Trophoblast cell (in vitro differentiated cells and primary cell): ENCODE data around the gene C14orf93.

Source experiments
- DNase-seq, 2 donors: peaks; one replicate each; pipeline ENCODE4 v3.0.0-alpha.2; 2016
- H2AFZ ChIP-seq: 2 replicates; pipeline ENCODE4 v1.6.1; 2013; ENCODE audit warnings: low read length, moderate library complexity, mild to moderate bottlenecking; ENCODE audit not compliant: insufficient read depth, poor library complexity
- H2AK5ac ChIP-seq: 2 replicates; pipeline ENCODE4 v1.6.1; 2013; ENCODE audit warnings: mild to moderate bottlenecking, low read length
- H2BK120ac ChIP-seq: 2 replicates; pipeline ENCODE4 v1.6.1; 2013; ENCODE audit warnings: low read length, mild to moderate bottlenecking, moderate library complexity; ENCODE audit not compliant: insufficient read depth, poor library complexity
- H2BK12ac ChIP-seq: 2 replicates; pipeline ENCODE4 v1.6.1; 2013; ENCODE audit warnings: mild to moderate bottlenecking, low read length, moderate library complexity
- H2BK5ac ChIP-seq: 2 replicates; pipeline ENCODE4 v1.6.1; 2013; ENCODE audit warnings: low read length, low read depth, moderate library complexity, mild to moderate bottlenecking; ENCODE audit not compliant: poor library complexity
- H3K14ac ChIP-seq: 2 replicates; pipeline ENCODE4 v1.6.1; 2013; ENCODE audit warnings: mild to moderate bottlenecking, low read length
- H3K18ac ChIP-seq: 2 replicates; pipeline ENCODE4 v1.6.1; 2013; ENCODE audit warnings: mild to moderate bottlenecking, low read length
- H3K23ac ChIP-seq: 2 replicates; pipeline ENCODE4 v1.6.1; 2013; ENCODE audit warnings: low read length
- H3K27ac ChIP-seq: 2 replicates; pipeline ENCODE4 v1.5.1; 2013; ENCODE audit warnings: low read depth, mild to moderate bottlenecking, inconsistent platforms, low read length, moderate library complexity
- H3K27me3 ChIP-seq: 2 replicates; pipeline ENCODE4 v1.6.1; 2013; ENCODE audit warnings: inconsistent platforms, mild to moderate bottlenecking, low read length, moderate library complexity; ENCODE audit not compliant: insufficient read depth
- H3K36me3 ChIP-seq, 2 experiments: 1 replicate in 1 of 2; 2 replicates in 1 of 2; pipeline ENCODE4 v1.6.1; 2013; ENCODE audit warnings: low read length in 2 of 2, mild to moderate bottlenecking in 2 of 2, moderate library complexity in 1 of 2; ENCODE audit not compliant: insufficient read depth in 2 of 2, control insufficient read depth in 1 of 2
- H3K4ac ChIP-seq: 2 replicates; pipeline ENCODE4 v1.6.1; 2013; ENCODE audit warnings: low read depth, mild to moderate bottlenecking, low read length, moderate library complexity
- H3K4me1 ChIP-seq, 2 experiments: 1 replicate in 1 of 2; 2 replicates in 1 of 2; pipeline ENCODE4 v1.6.1; 2013; ENCODE audit warnings: low read length in 2 of 2, mild to moderate bottlenecking in 2 of 2, moderate library complexity in 1 of 2; ENCODE audit not compliant: insufficient read depth in 2 of 2, control insufficient read depth in 1 of 2
- H3K4me2 ChIP-seq: 2 replicates; pipeline ENCODE4 v1.6.1; 2013; ENCODE audit warnings: inconsistent platforms, mild to moderate bottlenecking, low read length, moderate library complexity
- H3K4me3 ChIP-seq: 2 replicates; pipeline ENCODE4 v1.5.1; 2013; ENCODE audit warnings: mild to moderate bottlenecking, low read depth, low read length, inconsistent platforms
- H3K79me1 ChIP-seq: one replicate; pipeline ENCODE4 v1.6.1; 2013; ENCODE audit warnings: low read length
- H3K79me2 ChIP-seq: 2 replicates; pipeline ENCODE4 v1.6.1; 2013; ENCODE audit warnings: low read length, mild to moderate bottlenecking; ENCODE audit not compliant: control insufficient read depth, insufficient read depth, poor library complexity
- H3K9ac ChIP-seq: 2 replicates; pipeline ENCODE4 v1.6.1; 2013; ENCODE audit warnings: mild to moderate bottlenecking, low read length
- H3K9me3 ChIP-seq: 2 replicates; pipeline ENCODE4 v1.6.1; 2013; ENCODE audit warnings: low read depth, mild to moderate bottlenecking, control low read depth, inconsistent platforms, low read length; ENCODE audit not compliant: insufficient read depth
- H4K12ac ChIP-seq: 2 replicates; pipeline ENCODE4 v1.6.1; 2013; ENCODE audit warnings: low read depth, mild to moderate bottlenecking, low read length, moderate library complexity
- H4K8ac ChIP-seq: 2 replicates; pipeline ENCODE4 v1.6.1; 2013; ENCODE audit warnings: low read depth, mild to moderate bottlenecking, low read length, moderate library complexity
- H4K91ac ChIP-seq: one replicate; pipeline ENCODE4 v1.6.1; 2013; ENCODE audit warnings: low read depth, mild to moderate bottlenecking, low read length, moderate library complexity
- WGBS: extraction: QIAGEN DNeasy Blood & Tissue Kit; methylation state at CpG from one replicate; pipeline ENCODE4 v1.1.7; 2013; ENCODE audit warnings: missing lambda C conversion rate; ENCODE audit not compliant: insufficient read length, insufficient coverage; ENCODE audit errors: extremely low coverage; 5-methylcytosine and 5-hydroxymethylcytosine counted together

C14orf93 gene

DNA sequence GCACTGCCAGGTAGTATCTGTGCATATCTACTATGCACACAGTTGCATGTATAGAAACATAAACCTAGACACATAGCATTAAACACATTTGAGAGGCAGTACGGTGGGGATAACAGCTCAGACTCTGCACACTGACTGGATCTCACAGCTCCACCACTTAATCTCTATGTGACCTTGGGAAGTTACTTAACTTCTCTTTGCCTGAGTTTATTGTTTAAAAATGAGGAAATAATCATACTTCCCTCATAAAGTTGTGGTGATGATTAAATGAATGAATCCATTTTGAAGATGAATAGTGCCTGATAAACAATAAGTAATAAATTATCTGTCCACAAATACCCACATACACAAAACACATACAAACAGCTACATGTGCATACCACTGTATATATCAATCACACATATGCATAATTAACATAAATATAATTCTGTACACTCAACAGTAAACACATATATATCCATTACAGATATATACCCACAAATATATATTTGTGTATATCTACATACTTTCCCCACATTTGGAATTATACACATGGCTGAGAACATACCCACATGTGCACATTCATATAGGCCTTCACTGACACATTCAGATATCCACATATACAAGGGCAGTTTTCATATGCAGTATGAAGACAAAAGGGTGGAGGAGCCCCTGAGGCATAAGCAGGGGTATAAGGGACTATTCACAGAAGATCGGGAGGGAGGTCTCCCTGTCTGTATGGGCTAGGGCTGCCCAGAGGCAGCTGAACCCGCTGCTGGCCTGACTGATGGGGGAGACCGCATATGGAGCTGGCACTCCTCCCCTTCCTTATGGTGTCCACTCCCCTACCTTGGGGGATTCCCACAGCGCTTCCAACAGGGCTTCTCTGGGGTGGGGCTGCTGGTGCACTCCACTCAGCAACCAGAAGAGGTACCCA lies 41.5 kb upstream of the C14orf93 start:
- DNase-seq = no peak
- WGBS = no CpG with 5 or more reads among the region's 5 CpGs

DNA sequence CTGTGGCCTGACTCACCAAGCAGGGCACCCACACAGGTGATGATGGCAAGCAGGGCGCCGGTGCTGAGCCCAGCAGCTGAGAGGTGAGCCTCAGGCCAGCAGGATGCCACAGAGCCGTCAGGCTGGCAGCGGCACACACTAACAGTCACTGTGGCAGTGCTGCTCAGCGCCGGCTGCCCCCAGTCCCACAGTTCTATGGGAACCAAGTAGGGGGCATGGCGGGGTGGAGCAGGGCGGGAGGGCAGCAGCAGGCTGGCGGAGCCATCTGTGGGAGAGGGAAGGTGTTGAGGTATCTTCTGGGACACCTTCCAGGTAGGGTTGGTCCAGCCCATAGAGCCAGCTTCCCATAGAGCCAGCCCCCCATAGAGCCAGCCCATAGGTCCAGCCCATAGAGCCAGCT lies 39.1 kb upstream of the C14orf93 start:
- Histone ChIP-seq H2BK5ac (no peak overlapping the region), H3K18ac (no peak overlapping the region), H3K9ac (no peak overlapping the region), H3K9me3 (peaks cover 1% of the 10 kb centered on the region), H3K4me3 (no peak overlapping the region), H2AK5ac (no peak overlapping the region), H3K27me3 (no peaks in the 10 kb centered on the region), H3K4me1 (no peaks in the 10 kb centered on the region), H3K4ac (no peak overlapping the region), H3K36me3 (peaks cover 50 to 65% of the 10 kb centered on the region in 2 experiments), H4K12ac (no peak overlapping the region), H2BK120ac (no peak overlapping the region), H2AFZ (no peak overlapping the region), H3K79me2 (no peaks in the 10 kb centered on the region), H3K23ac (no peak overlapping the region), H3K79me1 (no peaks in the 10 kb centered on the region), H3K14ac (no peak overlapping the region), H4K8ac (no peak overlapping the region), H2BK12ac (no peak overlapping the region), H3K4me2 (no peak overlapping the region), H4K91ac (no peak overlapping the region), H3K27ac (no peak overlapping the region)
- no CpG with 5 or more reads among the region's 9 CpGs for WGBS
- no peak for DNase-seq

More for the DNA sequence above, 41.5 kb upstream of the C14orf93 start:
- peaks cover 3 to 10% of the 10 kb centered on the region in 2 experiments for H3K4me1 ChIP-seq
- no peak overlapping the region for H3K27ac ChIP-seq
- no peaks in the 10 kb centered on the region for H3K79me2 ChIP-seq
- H3K18ac ChIP-seq = no peak overlapping the region
- no peak overlapping the region for H3K4me2 ChIP-seq
- H2AK5ac ChIP-seq = no peak overlapping the region
- H3K4ac ChIP-seq = no peak overlapping the region
- no peak overlapping the region for H2BK5ac ChIP-seq
- no peak overlapping the region for H4K91ac ChIP-seq
- no peak overlapping the region for H3K23ac ChIP-seq
- H2BK12ac ChIP-seq = no peak overlapping the region
- H3K9me3 ChIP-seq = peaks cover 3% of the 10 kb centered on the region
- no peak overlapping the region for H4K12ac ChIP-seq
- no peaks in the 10 kb centered on the region for H3K27me3 ChIP-seq
- H3K14ac ChIP-seq = no peak overlapping the region
- H3K4me3 ChIP-seq = no peak overlapping the region
- no peak overlapping the region for H2AFZ ChIP-seq
- peaks cover 61 to 78% of the 10 kb centered on the region in 2 experiments for H3K36me3 ChIP-seq
- H2BK120ac ChIP-seq = no peak overlapping the region
- no peak overlapping the region for H3K9ac ChIP-seq
- H3K79me1 ChIP-seq = no peaks in the 10 kb centered on the region
- no peak overlapping the region for H4K8ac ChIP-seq

DNA sequence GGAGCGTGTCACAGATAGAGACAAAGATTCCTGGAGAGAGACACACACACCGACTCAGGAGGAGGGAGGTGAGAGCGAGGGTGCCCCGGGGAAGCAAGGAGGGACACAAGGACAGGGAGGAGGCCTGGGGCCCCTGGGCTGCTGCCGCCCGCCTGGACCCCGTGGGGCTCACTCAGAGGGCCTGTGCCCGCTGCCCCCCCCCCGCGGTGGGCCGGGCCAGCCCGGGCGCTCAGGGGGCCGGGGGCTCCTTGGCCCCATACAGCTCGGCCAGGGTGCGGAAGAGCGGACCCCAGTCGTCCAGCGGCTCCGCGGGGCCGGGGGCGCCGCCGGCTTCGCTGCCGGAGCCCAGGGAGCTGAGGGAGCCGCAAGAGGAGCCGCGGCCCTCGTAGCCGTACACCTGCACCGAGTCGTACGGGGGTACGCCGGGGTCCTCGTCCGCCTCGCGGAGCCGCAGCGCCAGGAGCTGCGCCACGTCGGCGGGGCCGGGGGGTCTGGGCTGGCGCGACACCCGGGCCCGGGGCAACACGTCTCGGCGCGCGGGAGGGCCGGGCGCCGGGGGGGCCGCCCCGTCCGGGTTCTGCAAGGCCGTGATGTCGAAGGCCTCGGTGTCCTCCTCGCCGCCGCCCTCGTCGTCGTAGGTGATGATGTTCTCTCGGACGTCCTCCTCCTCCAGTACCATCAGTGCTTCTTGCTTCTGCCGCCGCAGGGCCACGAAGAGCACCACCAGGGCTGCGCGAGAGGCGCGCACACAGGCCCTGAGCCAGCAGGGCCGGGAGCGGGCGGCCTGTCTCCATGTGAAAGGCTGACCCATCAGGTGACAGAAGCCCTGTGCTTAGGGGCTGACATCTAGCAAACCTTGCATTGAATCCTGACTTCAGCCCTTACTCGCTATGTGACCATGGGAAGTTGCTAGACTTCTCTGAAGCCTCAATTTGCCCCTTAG lies 38.1 kb upstream of the C14orf93 start:
- Histone ChIP-seq H3K18ac (no peak overlapping the region), H3K4ac (no peak overlapping the region), H3K9me3 (no peaks in the 10 kb centered on the region), H3K14ac (no peak overlapping the region), H4K8ac (no peak overlapping the region), H3K79me2 (no peaks in the 10 kb centered on the region), H3K27me3 (no peaks in the 10 kb centered on the region), H2AK5ac (no peak overlapping the region), H3K4me3 (no peak overlapping the region), H2BK5ac (no peak overlapping the region), H3K79me1 (no peaks in the 10 kb centered on the region), H4K12ac (no peak overlapping the region), H2AFZ (no peak overlapping the region), H3K4me1 (no peaks in the 10 kb centered on the region), H3K4me2 (no peak overlapping the region), H3K23ac (no peak overlapping the region), H2BK120ac (no peak overlapping the region), H3K36me3 (peaks cover 41 to 55% of the 10 kb centered on the region in 2 experiments), H3K9ac (no peak overlapping the region), H2BK12ac (no peak overlapping the region), H3K27ac (no peak overlapping the region), H4K91ac (no peak overlapping the region)
- no CpG with 5 or more reads among the region's 85 CpGs for WGBS
- DNase-seq = no peak

DNA sequence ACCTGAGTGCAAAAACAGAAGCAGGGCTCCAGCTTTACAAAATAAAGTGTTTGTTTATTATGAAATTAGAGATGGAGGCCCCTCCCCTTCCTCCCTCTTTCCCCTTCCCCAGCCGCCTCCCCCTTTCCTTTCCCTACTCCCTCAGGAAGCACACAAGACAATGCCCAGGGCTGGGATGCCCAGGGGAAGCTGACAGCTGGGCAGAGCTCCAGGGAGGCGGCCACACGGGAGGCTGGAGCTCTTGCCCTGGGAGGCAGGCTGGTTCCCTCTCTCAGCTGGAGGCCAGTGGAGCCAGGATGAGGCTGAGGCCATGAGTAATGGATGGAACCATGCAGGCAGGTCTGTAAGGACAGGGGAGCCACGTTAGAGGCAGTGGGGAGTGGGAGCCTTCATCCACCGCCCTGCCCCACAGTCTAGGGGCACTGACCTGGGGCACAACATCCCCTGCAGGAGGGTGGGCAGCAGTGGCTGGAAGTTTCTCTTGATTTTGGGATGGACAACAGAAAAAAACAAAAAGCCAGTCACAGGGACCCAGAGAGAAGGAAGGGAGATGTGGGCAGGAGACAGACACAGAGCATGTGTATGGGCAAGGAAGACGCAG lies 37.2 kb upstream of the C14orf93 start:
- Histone ChIP-seq H4K12ac (no peak overlapping the region), H3K27me3 (no peaks in the 10 kb centered on the region), H2BK120ac (no peak overlapping the region), H3K4me3 (no peak overlapping the region), H4K8ac (no peak overlapping the region), H3K79me1 (no peaks in the 10 kb centered on the region), H2AFZ (no peak overlapping the region), H3K27ac (no peak overlapping the region), H3K79me2 (no peaks in the 10 kb centered on the region), H2BK5ac (no peak overlapping the region), H3K18ac (no peak overlapping the region), H3K14ac (no peak overlapping the region), H2BK12ac (no peak overlapping the region), H3K9ac (no peak overlapping the region), H3K9me3 (no peaks in the 10 kb centered on the region), H3K4me2 (no peak overlapping the region), H3K4ac (no peak overlapping the region), H3K36me3 (peaks cover 34 to 46% of the 10 kb centered on the region in 2 experiments), H4K91ac (no peak overlapping the region), H3K23ac (no peak overlapping the region), H3K4me1 (no peaks in the 10 kb centered on the region), H2AK5ac (no peak overlapping the region)
- DNase-seq = no peak
- no CpG with 5 or more reads among the region's 6 CpGs for WGBS
